ENCODE data around the gene PHOSPHO1. TPM values are rescaled to one million over a fixed set of nuclear protein-coding genes. Genes with fewer than 3 reads are reported as not detected.

Gene PHOSPHO1
- total RNA-seq, 1 donor from 2014 or later, result not detected

DNA sequence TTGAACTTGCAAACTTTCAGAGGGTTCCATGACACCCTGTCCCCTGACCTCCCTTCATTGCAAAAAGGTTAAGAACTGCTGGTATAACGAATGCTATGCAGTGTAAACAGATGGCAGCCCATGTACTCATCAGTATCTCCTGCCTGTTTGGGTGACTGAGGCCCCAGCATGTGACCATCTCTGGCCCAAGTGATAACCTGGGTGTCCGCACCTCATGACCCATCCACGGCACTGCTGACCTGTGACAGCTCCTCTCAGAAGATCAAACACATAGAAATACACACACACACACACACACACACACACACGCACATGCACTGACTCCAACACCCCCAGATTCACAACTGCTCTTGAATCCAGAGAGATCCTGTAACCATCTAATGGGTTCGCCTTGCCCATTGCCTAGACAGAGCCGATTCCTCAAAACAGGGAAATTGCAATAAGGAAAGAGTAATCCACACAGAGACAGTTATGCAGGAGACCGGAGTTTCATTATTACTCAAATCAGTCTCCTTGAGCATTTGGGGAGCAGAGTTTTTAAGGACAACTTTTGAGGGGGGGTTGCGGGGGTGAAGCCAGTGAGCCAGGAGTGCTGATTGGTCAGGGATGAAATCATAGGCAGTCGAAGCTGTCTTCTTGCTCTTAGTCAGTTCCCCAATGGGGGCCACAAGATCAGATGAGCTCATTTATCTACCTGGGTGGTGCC lies 11.3 kb upstream of the PHOSPHO1 start:
- Mint-ChIP-seq H3K27ac (ENCODE audit: unreplicated experiment) (no peak overlapping the region), H3K4me1 (no peaks in the 10 kb centered on the region), H3K27me3 (ENCODE audit: low read depth) (peaks cover 7% of the 10 kb centered on the region), H3K36me3 (ENCODE audit: low read depth) (no peaks in the 10 kb centered on the region), H3K4me3 (no peak overlapping the region), H3K9me3 (no peaks in the 10 kb centered on the region)
- DNase-seq (ENCODE audit: low read depth, low spot score), result no peak
- TF ChIP-seq, protein P1, sequence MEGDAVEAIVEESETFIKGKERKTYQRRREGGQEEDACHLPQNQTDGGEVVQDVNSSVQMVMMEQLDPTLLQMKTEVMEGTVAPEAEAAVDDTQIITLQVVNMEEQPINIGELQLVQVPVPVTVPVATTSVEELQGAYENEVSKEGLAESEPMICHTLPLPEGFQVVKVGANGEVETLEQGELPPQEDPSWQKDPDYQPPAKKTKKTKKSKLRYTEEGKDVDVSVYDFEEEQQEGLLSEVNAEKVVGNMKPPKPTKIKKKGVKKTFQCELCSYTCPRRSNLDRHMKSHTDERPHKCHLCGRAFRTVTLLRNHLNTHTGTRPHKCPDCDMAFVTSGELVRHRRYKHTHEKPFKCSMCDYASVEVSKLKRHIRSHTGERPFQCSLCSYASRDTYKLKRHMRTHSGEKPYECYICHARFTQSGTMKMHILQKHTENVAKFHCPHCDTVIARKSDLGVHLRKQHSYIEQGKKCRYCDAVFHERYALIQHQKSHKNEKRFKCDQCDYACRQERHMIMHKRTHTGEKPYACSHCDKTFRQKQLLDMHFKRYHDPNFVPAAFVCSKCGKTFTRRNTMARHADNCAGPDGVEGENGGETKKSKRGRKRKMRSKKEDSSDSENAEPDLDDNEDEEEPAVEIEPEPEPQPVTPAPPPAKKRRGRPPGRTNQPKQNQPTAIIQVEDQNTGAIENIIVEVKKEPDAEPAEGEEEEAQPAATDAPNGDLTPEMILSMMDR (conservative IDR thresholded peaks at IDR 0.05), result no peak

DNA sequence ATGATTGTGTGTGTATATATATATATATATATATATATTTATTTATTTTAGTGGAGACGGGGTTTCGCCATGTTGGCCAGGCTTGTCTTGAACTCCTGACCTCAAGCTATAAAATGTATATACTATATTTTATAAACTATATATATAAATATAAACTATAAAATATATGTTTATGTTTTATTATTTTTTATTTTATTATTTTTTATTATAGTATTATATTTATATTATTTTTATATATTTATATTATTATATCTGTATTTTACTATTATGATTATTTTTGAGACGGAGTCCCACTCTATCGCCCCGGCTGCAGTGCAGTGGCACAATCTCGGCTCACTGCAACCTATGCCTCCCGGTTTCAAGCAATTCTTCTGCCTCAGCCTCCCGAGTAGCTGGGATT lies 10.5 kb upstream of the PHOSPHO1 start:
- DNase-seq (ENCODE audit: low read depth, low spot score), result no peak
- Mint-ChIP-seq H3K9me3 (no peaks in the 10 kb centered on the region), H3K4me1 (no peaks in the 10 kb centered on the region), H3K36me3 (ENCODE audit: low read depth) (no peaks in the 10 kb centered on the region), H3K27ac (ENCODE audit: unreplicated experiment) (no peak overlapping the region), H3K27me3 (ENCODE audit: low read depth) (peaks cover 7% of the 10 kb centered on the region), H3K4me3 (no peak overlapping the region)
- TF ChIP-seq, protein P1 (conservative IDR thresholded peaks at IDR 0.05), result no peak

DNA sequence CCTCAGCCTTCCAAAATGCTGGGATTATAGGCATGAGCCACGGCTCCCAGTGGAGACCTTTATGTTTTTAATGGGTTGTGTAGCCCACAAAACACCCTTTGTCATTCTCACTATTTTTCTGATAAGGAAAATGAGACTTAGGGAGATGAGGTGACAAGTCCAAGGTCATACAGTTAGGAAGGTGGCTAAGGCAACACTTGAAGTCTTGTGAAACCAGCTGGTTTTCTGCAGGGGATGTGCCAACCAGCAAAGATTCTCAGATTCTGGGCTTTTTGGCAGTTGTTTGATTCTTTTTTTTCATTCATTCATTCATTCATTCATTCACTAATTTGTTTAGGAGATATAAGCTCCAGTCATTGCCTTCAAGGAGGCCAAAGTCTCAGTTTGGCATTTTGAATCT lies 10.0 kb upstream of the PHOSPHO1 start:
- TF ChIP-seq, protein P1 (conservative IDR thresholded peaks at IDR 0.05), result no peak
- no peak overlapping the region for H3K27ac Mint-ChIP-seq (ENCODE audit: unreplicated experiment)
- H3K4me3 Mint-ChIP-seq, result no peak overlapping the region
- no peak for DNase-seq (ENCODE audit: low read depth, low spot score)
- no peaks in the 10 kb centered on the region for H3K9me3 Mint-ChIP-seq
- peaks cover 11% of the 10 kb centered on the region for H3K27me3 Mint-ChIP-seq (ENCODE audit: low read depth)
- no peaks in the 10 kb centered on the region for H3K36me3 Mint-ChIP-seq (ENCODE audit: low read depth)
- no peaks in the 10 kb centered on the region for H3K4me1 Mint-ChIP-seq

DNA sequence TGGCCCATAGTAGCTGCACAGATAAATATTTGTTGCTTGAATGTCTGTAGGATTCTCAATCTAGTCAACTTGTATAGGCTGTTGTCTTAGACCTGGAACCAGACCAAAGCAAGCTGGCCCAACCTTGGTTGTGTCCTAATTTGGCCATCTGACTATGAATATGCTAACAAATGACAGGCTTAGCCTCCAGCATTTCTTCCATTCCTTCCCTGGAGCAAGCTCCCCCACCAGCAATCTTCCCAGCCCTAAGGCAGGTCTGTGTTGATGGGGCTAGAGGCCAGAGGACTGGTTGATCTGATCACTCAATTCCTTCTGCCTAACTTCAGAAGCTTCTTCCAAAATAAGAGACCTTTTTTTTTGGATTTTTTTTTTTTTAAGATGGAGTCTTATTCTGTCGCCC lies 9.4 kb upstream of the PHOSPHO1 start:
- Mint-ChIP-seq H3K27ac (ENCODE audit: unreplicated experiment) (no peak overlapping the region), H3K4me1 (no peaks in the 10 kb centered on the region), H3K4me3 (no peak overlapping the region), H3K9me3 (no peaks in the 10 kb centered on the region), H3K27me3 (ENCODE audit: low read depth) (peaks cover 14% of the 10 kb centered on the region), H3K36me3 (ENCODE audit: low read depth) (no peaks in the 10 kb centered on the region)
- no peak for DNase-seq (ENCODE audit: low read depth, low spot score)
- TF ChIP-seq, protein P1 (conservative IDR thresholded peaks at IDR 0.05), result no peak

DNA sequence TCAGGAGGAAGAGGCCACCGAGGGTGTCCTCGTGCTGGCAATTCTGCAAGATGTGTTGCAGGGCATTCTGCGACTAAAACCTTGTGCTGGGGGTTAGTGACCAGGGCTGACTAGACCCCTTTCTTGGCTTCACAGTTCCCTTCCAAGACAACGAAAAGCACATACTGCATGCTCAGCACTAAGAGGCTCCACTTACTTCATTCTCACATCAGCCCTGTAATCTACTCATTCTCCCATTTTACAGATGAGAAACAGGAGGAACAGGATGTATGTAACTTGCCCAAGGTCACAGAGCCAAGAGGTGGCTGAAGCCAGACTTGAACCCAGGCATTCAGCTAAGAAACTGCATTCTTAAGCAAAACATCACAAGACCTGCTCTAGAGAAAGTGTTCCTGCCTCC lies 5.3 kb upstream of the PHOSPHO1 start:
- Mint-ChIP-seq H3K4me1 (peaks cover 4% of the 10 kb centered on the region), H3K27ac (ENCODE audit: unreplicated experiment) (no peak overlapping the region), H3K9me3 (no peaks in the 10 kb centered on the region), H3K27me3 (ENCODE audit: low read depth) (peaks cover 42% of the 10 kb centered on the region), H3K36me3 (ENCODE audit: low read depth) (no peaks in the 10 kb centered on the region), H3K4me3 (no peak overlapping the region)
- DNase-seq (ENCODE audit: low read depth, low spot score), result no peak
- TF ChIP-seq, protein P1 (conservative IDR thresholded peaks at IDR 0.05), result no peak

Measured in neural crest cell (in vitro differentiated cells).